Type B pancreatic cell (in vitro differentiated cells): Measurements from ENCODE around the gene PCBP3. TPM values are rescaled to one million over a fixed set of nuclear protein-coding genes. Genes with fewer than 3 reads are reported as not detected.

Experiments used
- DNase-seq: peaks from one replicate; pipeline ENCODE4 v3.0.0; 2021; ENCODE audit warnings: mixed read lengths; ENCODE audit not compliant: unreplicated experiment; ENCODE audit errors: extremely low spot score
- H3K27ac Mint-ChIP-seq: 2 replicates; pipeline ENCODE4 v1.8.0; 2021; ENCODE audit warnings: mild to moderate bottlenecking, mixed read lengths
- H3K27me3 Mint-ChIP-seq: 2 replicates; pipeline ENCODE4 v1.8.0; 2021; ENCODE audit warnings: mixed read lengths
- H3K36me3 Mint-ChIP-seq: 2 replicates; pipeline ENCODE4 v1.8.0; 2021; ENCODE audit warnings: mixed read lengths
- H3K4me1 Mint-ChIP-seq: one replicate; pipeline ENCODE4 v1.8.0; 2021; ENCODE audit warnings: mixed read lengths; ENCODE audit not compliant: unreplicated experiment
- H3K4me3 Mint-ChIP-seq: 2 replicates; pipeline ENCODE4 v1.8.0; 2021; ENCODE audit warnings: mild to moderate bottlenecking, mixed read lengths
- H3K9me3 Mint-ChIP-seq: 2 replicates; pipeline ENCODE4 v1.8.0; 2021; ENCODE audit warnings: mixed read lengths
- total RNA-seq: library from RNA; stranded (reverse); gene quantifications from 2 replicates; pipeline ENCODE4 v1.2.1, GENCODE V29; 2021; ENCODE audit warnings: low replicate concordance
- TF ChIP-seq, protein P1 (sequence below): fragments of 200-600 bp; sonication (generic); conservative IDR thresholded peaks from 2 replicates; pipeline ENCODE4 v1.5.0; 2021; ENCODE audit warnings: antibody characterized with exemption, mild to moderate bottlenecking

The PCBP3 gene
- total RNA-seq, 1 donor from 2014 or later: 5.5 TPM

DNA sequence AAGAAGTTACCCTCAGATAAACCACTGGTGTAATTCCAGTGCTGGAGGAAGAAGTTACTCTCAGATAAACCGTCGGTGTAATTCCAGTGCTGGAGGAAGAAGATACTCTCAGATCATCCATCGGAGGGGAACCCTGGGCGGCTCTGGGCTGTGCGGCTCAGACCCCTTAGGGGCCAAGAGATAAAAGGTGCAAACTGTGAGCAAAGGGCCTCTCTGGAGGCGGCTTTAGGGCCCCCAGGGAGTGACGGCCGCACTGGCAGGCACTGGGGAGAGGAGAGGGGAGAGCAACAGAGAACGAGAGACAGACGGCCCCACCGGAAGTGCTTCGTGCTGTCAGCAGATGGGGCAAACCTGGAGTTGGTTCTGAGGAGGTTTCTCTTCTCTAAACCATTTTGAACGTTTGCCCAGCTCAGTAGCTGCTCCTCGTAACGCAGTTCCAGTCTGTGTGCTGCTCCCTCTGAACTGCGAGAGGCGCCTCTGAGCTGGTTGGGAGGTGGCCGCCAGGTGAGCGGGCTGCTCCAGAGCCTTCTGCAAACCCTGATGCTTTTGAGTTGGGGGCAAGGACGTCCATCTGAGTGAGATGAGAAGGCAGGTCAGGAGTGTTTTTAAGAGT, 275.4 kb downstream of the PCBP3 start:
- Mint-ChIP-seq H3K27ac (no peak overlapping the region), H3K36me3 (no peaks in the 10 kb centered on the region), H3K27me3 (peaks cover 2% of the 10 kb centered on the region), H3K9me3 (no peaks in the 10 kb centered on the region), H3K4me1 (peaks cover 5% of the 10 kb centered on the region), H3K4me3 (no peak overlapping the region)
- DNase-seq: no peak
- TF ChIP-seq, protein P1, sequence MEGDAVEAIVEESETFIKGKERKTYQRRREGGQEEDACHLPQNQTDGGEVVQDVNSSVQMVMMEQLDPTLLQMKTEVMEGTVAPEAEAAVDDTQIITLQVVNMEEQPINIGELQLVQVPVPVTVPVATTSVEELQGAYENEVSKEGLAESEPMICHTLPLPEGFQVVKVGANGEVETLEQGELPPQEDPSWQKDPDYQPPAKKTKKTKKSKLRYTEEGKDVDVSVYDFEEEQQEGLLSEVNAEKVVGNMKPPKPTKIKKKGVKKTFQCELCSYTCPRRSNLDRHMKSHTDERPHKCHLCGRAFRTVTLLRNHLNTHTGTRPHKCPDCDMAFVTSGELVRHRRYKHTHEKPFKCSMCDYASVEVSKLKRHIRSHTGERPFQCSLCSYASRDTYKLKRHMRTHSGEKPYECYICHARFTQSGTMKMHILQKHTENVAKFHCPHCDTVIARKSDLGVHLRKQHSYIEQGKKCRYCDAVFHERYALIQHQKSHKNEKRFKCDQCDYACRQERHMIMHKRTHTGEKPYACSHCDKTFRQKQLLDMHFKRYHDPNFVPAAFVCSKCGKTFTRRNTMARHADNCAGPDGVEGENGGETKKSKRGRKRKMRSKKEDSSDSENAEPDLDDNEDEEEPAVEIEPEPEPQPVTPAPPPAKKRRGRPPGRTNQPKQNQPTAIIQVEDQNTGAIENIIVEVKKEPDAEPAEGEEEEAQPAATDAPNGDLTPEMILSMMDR: no peak

DNA sequence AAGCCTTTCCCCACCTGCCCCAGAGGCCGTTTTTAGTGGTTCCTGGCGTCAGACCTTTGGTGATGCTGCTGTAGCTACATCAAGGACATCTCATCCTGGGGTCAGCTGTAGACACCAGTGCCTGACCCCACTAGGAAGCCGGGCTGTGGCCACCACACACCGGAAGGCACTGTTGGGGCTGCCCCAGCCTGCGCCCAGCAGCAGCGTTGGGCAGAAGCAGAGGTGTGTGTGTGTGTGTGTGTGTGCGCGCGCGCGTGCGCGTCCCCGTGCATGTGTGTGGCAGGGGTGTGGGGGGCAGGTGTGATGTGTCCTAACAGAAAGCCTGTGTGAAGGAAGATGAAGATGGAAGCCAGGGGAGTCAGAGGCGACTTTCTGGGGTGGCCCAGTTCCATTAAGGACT, 276.1 kb downstream of the PCBP3 start:
- Mint-ChIP-seq H3K4me3 (no peak overlapping the region), H3K27ac (no peak overlapping the region), H3K4me1 (peaks cover 5% of the 10 kb centered on the region), H3K9me3 (no peaks in the 10 kb centered on the region), H3K27me3 (peaks cover 2% of the 10 kb centered on the region), H3K36me3 (no peaks in the 10 kb centered on the region)
- TF ChIP-seq, protein P1: no peak
- no peak for DNase-seq

DNA sequence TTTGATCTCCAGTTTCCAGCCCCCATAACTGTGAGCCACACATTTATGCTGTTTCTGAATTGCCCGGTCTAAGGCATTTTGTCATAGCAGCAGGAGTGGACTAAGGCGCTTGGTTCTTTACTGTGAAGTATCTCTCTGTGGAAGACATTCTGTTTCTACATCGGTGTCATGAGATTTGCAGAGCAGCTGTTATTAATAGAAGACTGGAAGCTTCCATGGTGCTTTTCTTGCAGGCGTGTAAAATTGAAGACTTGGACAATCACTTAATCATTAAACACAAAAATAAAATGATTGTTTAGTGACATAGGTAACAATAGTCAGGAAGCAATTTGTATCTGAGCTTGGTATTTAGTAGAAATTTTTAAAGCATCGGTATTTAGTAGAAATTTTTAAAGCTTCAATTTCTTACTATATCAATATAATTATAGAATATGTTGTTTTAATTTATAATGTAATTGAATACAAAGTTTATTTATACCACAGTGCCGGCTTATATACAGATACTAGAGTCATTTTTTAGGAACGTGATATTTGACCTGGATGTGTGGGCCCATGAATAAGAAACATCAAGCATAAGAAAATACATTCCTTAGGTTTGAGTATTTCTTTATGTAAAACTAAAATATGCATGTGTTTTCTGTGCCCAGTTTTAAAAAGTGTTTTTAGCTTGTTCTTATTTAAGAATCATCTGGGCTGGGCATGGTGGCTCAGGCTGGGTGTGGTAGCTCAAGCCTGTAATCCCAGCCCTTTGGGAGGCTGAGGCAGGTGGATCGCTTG, 277.5 kb downstream of the PCBP3 start:
- DNase-seq: no peak
- H3K27ac Mint-ChIP-seq: no peak overlapping the region
- no peaks in the 10 kb centered on the region for H3K36me3 Mint-ChIP-seq
- no peak overlapping the region for H3K4me3 Mint-ChIP-seq
- TF ChIP-seq, protein P1: no peak
- H3K27me3 Mint-ChIP-seq: peaks cover 5% of the 10 kb centered on the region
- no peaks in the 10 kb centered on the region for H3K9me3 Mint-ChIP-seq
- H3K4me1 Mint-ChIP-seq: peaks cover 5% of the 10 kb centered on the region

DNA sequence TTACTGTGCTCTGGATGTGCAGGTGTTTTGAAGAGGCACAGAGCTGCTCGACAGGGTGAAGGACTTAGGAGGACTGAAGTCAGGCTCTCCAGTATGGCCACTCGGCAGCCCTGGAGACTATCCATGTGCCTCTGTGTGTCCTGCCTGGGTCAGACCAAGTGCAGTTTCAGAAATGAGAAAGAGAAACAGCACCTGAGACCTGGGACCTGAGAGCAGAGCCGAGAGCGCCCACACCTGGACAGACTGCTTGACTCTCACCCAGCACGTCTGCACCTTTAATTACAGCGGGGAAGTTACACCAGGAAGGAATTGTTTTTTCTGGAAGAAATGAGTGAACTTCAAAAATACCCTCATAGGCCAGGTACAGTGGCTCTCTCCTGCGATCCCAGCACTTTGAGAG, 278.4 kb downstream of the PCBP3 start:
- Mint-ChIP-seq H3K9me3 (no peaks in the 10 kb centered on the region), H3K4me3 (no peak overlapping the region), H3K36me3 (no peaks in the 10 kb centered on the region), H3K4me1 (peaks cover 5% of the 10 kb centered on the region), H3K27me3 (peaks cover 7% of the 10 kb centered on the region), H3K27ac (no peak overlapping the region)
- TF ChIP-seq, protein P1: no peak
- no peak for DNase-seq

DNA sequence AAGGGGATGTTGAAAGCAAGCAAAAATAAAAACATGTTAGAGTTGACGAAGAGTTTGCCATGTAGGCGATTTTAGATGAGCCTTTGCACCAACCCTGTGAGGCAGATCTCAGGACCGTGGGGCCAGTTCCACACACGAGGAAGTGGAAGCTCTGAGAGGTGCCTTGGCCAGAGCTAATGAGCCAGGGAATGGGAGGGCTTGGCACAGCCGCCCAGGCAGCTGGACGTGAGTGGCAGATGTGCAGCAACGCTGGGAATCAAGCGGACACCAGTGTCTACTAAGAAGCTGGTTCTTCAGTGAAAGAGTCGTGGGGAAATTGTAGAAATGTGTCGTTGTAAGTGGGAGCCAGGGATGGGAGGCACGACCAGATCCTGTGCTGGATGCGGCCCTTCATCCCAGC, 279.1 kb downstream of the PCBP3 start:
- H3K36me3 Mint-ChIP-seq: no peaks in the 10 kb centered on the region
- no peaks in the 10 kb centered on the region for H3K9me3 Mint-ChIP-seq
- peaks cover 5% of the 10 kb centered on the region for H3K4me1 Mint-ChIP-seq
- TF ChIP-seq, protein P1: no peak
- DNase-seq: no peak
- no peak overlapping the region for H3K4me3 Mint-ChIP-seq
- peaks cover 7% of the 10 kb centered on the region for H3K27me3 Mint-ChIP-seq
- no peak overlapping the region for H3K27ac Mint-ChIP-seq
